Cardiac muscle cell (in vitro differentiated cells and primary cell): Measurements from ENCODE around the gene ARID5B. TPM values are rescaled to one million over a fixed set of nuclear protein-coding genes. Genes with fewer than 3 reads are reported as not detected.

ENCODE experiments used
- DNase-seq, 2 donors: peaks; one replicate each; pipeline versions ENCODE4 v3.0.0 to v3.0.0-alpha.2; 2010 to 2017; ENCODE audit warnings: low read depth in 1 of 2, low spot score in 1 of 2
- H3K27ac ChIP-seq: fragments of 200-600 bp; sonication (generic); 2 replicates; pipeline ENCODE4 v1.5.1; 2016
- H3K27me3 ChIP-seq: fragments of 200-600 bp; sonication (generic); 2 replicates; pipeline ENCODE4 v1.6.0; 2016; ENCODE audit warnings: control low read depth
- H3K36me3 ChIP-seq: fragments of 200-600 bp; sonication (generic); 2 replicates; pipeline ENCODE4 v1.5.1; 2016; ENCODE audit warnings: control low read depth
- H3K4me1 ChIP-seq: fragments of 200-600 bp; sonication (generic); 2 replicates; pipeline ENCODE4 v1.8.1; 2017; ENCODE audit warnings: low read depth, mild to moderate bottlenecking, mixed run types
- H3K4me3 ChIP-seq: fragments of 200-600 bp; sonication (generic); 2 replicates; pipeline ENCODE4 v1.5.1; 2016; ENCODE audit warnings: mild to moderate bottlenecking
- H3K9me3 ChIP-seq: fragments of 200-600 bp; sonication (generic); 2 replicates; pipeline ENCODE4 v1.5.1; 2017; ENCODE audit warnings: low read depth, mild to moderate bottlenecking, control low read depth
- CTCF ChIP-seq: IDR thresholded peaks from 2 replicates; pipeline ENCODE4 v1.5.1; 2012; ENCODE audit warnings: low read depth, mild to moderate bottlenecking, low read length
- polyA plus RNA-seq: library from polyadenylated mRNA; unstranded; fragments of >200 nt; fragmentation: Nextera tagmentation; extraction: Ambion mirVana; gene quantifications from 2 replicates; pipeline ENCODE4 v1.2.1, GENCODE V29; 2016
- total RNA-seq: library from RNA; depleted of rRNA; stranded (reverse); fragments of >200 nt; gene quantifications from 2 replicates; pipeline ENCODE4 v1.2.3, GENCODE V29; 2016

Gene ARID5B
- total and polyA plus RNA-seq, 2 experiments from 2014 or later, result 4.9 to 7.8 TPM

GRCh38 chr10:62015994-62016393, 114.5 kb downstream of the ARID5B start:
- Histone ChIP-seq H3K36me3 (no peaks in the 10 kb centered on the region), H3K9me3 (no peaks in the 10 kb centered on the region), H3K4me1 (no peaks in the 10 kb centered on the region), H3K27me3 (no peaks in the 10 kb centered on the region), H3K27ac (no peak overlapping the region), H3K4me3 (no peak overlapping the region)
- DNase-seq, result peak; percentile 23 to 85
- TF ChIP-seq CTCF, result peak; percentile 14

- H3K27ac ChIP-seq, result no peak overlapping the region
- no peaks in the 10 kb centered on the region for H3K27me3 ChIP-seq
- no peak for DNase-seq
- H3K4me3 ChIP-seq, result no peak overlapping the region
- H3K36me3 ChIP-seq, result no peaks in the 10 kb centered on the region
- no peaks in the 10 kb centered on the region for H3K9me3 ChIP-seq
- H3K4me1 ChIP-seq, result no peaks in the 10 kb centered on the region
- TF ChIP-seq CTCF, result no peak
Measured at GRCh38 chr10:62016623-62017490, 115.4 kb downstream of the ARID5B start.

- no peaks in the 10 kb centered on the region for H3K4me1 ChIP-seq
- DNase-seq, result no peak
- H3K4me3 ChIP-seq, result no peak overlapping the region
- no peaks in the 10 kb centered on the region for H3K36me3 ChIP-seq
- H3K9me3 ChIP-seq, result no peaks in the 10 kb centered on the region
- no peaks in the 10 kb centered on the region for H3K27me3 ChIP-seq
- TF ChIP-seq CTCF, result no peak
- H3K27ac ChIP-seq, result no peak overlapping the region
Measured at GRCh38 chr10:62017491-62017870, 116.0 kb downstream of the ARID5B start.

- H3K4me3 ChIP-seq, result no peak overlapping the region
- H3K27ac ChIP-seq, result no peak overlapping the region
- H3K27me3 ChIP-seq, result no peaks in the 10 kb centered on the region
- DNase-seq, result no peak
- no peaks in the 10 kb centered on the region for H3K36me3 ChIP-seq
- no peak for TF ChIP-seq CTCF
- H3K4me1 ChIP-seq, result no peaks in the 10 kb centered on the region
- no peaks in the 10 kb centered on the region for H3K9me3 ChIP-seq
Measured at GRCh38 chr10:62018131-62018911, 116.8 kb downstream of the ARID5B start.

- Histone ChIP-seq H3K27me3 (no peaks in the 10 kb centered on the region), H3K36me3 (no peaks in the 10 kb centered on the region), H3K9me3 (no peaks in the 10 kb centered on the region), H3K4me3 (no peak overlapping the region), H3K27ac (no peak overlapping the region), H3K4me1 (peaks cover 4% of the 10 kb centered on the region)
- peak in 1 of 2 donors; percentile 69 for DNase-seq
- TF ChIP-seq CTCF, result no peak
Measured at GRCh38 chr10:62019013-62019684, 117.7 kb downstream of the ARID5B start.
